Measurements from ENCODE around the gene LSR.
A peak's percentile ranks its signal among the peaks of the same experiment; 100 is the strongest.

The LSR gene

DNA sequence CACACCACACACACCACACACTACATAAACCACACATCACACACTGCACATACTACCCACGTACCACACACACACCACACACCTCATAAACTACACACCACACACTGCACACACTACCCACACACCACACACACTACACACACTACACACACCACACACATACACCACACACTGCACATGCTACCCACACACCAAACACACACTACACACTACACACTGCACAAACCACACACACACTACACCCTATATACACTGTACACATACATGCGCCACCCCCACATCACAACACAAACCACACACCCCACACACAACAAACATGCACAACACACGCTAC lies 48.7 kb downstream of the LSR start (continued):
- TF ChIP-seq ZNF529 (tag by site-specific recombination; IDR thresholded peaks at IDR 0.05; ENCODE audit: insufficient replicate concordance) (no peak), ZFP3 (tag by site-specific recombination; IDR thresholded peaks at IDR 0.05; ENCODE audit: low read depth) (no peak), ZSCAN5A (tag by site-specific recombination; IDR thresholded peaks at IDR 0.05) (no peak), ZBTB6 (tag by site-specific recombination; IDR thresholded peaks at IDR 0.05) (no peak), ZNF274 (IDR thresholded peaks at IDR 0.05; ENCODE audit: low read length) (no peak), ZNF274 (tag by site-specific recombination; IDR thresholded peaks at IDR 0.05; ENCODE audit: borderline replicate concordance) (no peak), ZNF132 (tag by site-specific recombination; IDR thresholded peaks at IDR 0.05; ENCODE audit: borderline replicate concordance) (no peak), ZNF157 (tag by site-specific recombination; IDR thresholded peaks at IDR 0.05) (peak; percentile 4; the same call in 1 of the 2 replicates), SP7 (tag by site-specific recombination; IDR thresholded peaks at IDR 0.05) (no peak), ZNF548 (tag by site-specific recombination; IDR thresholded peaks at IDR 0.05) (no peak), ZNF501 (tag by site-specific recombination; IDR thresholded peaks at IDR 0.05) (no peak), ZNF629 (tag by site-specific recombination; IDR thresholded peaks at IDR 0.05) (no peak), ZSCAN30 (tag by site-specific recombination; IDR thresholded peaks at IDR 0.05) (no peak), GLIS1 (tag by site-specific recombination; IDR thresholded peaks at IDR 0.05) (no peak), ZNF146 (tag by site-specific recombination; IDR thresholded peaks at IDR 0.05) (no peak), ZNF510 (tag by site-specific recombination; IDR thresholded peaks at IDR 0.05; ENCODE audit: insufficient replicate concordance) (no peak), ZNF302 (tag by site-specific recombination; IDR thresholded peaks at IDR 0.05; ENCODE audit: low read depth) (no peak), ZNF544 (tag by site-specific recombination; IDR thresholded peaks at IDR 0.05) (no peak), ZIC2 (tag by site-specific recombination; IDR thresholded peaks at IDR 0.05) (no peak; the same call in 1 of the 2 replicates), REST (tag by site-specific recombination; IDR thresholded peaks at IDR 0.05) (no peak), PRDM6 (tag by site-specific recombination; IDR thresholded peaks at IDR 0.05) (no peak), ZBTB26 (tag by site-specific recombination; optimal IDR thresholded peaks at IDR 0.05) (peak; percentile 15), ZNF623 (tag by site-specific recombination; IDR thresholded peaks at IDR 0.05) (no peak), ZNF707 (tag by site-specific recombination; IDR thresholded peaks at IDR 0.05) (0 out of 2 replicates have a peak, but pooled peaks have one; percentile 0), KLF7 (tag by site-specific recombination; IDR thresholded peaks at IDR 0.05; ENCODE audit: borderline replicate concordance) (0 out of 2 replicates have a peak, but pooled peaks have one; percentile 5)
- TF ChIP-seq, protein P1, sequence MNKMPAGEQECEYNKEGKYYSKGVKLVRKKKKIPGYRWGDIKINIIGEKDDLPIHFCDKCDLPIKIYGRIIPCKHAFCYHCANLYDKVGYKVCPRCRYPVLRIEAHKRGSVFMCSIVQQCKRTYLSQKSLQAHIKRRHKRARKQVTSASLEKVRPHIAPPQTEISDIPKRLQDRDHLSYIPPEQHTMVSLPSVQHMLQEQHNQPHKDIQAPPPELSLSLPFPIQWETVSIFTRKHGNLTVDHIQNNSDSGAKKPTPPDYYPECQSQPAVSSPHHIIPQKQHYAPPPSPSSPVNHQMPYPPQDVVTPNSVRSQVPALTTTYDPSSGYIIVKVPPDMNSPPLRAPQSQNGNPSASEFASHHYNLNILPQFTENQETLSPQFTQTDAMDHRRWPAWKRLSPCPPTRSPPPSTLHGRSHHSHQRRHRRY (tag by site-specific recombination; IDR thresholded peaks at IDR 0.05) = no peak
- TF ChIP-seq, protein P2, sequence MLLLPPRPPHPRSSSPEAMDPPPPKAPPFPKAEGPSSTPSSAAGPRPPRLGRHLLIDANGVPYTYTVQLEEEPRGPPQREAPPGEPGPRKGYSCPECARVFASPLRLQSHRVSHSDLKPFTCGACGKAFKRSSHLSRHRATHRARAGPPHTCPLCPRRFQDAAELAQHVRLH (tag by site-specific recombination; IDR thresholded peaks at IDR 0.05) = no peak
- TF ChIP-seq, protein P3, sequence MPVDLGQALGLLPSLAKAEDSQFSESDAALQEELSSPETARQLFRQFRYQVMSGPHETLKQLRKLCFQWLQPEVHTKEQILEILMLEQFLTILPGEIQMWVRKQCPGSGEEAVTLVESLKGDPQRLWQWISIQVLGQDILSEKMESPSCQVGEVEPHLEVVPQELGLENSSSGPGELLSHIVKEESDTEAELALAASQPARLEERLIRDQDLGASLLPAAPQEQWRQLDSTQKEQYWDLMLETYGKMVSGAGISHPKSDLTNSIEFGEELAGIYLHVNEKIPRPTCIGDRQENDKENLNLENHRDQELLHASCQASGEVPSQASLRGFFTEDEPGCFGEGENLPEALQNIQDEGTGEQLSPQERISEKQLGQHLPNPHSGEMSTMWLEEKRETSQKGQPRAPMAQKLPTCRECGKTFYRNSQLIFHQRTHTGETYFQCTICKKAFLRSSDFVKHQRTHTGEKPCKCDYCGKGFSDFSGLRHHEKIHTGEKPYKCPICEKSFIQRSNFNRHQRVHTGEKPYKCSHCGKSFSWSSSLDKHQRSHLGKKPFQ (tag by site-specific recombination; IDR thresholded peaks at IDR 0.05) = no peak
